ENCODE data around the gene NR6A1.

NR6A1 gene

GRCh38 chr9:124770359-124771020 is 621 bp downstream of the NR6A1 start:
- peak overlapping the region; percentile 66 for H3K4me3 ChIP-seq (ENCODE audit: low read depth, low read length)
- TF ChIP-seq CTCF (IDR thresholded peaks at IDR 0.05; ENCODE audit: low read depth, low read length, missing control alignments), result no peak
- DNase-seq (ENCODE audit: low read depth), result no peak
- in situ Hi-C loops (cut with HindIII; ENCODE audit: low sequenced_read_pairs), result loop anchor here (5.0 kb wide), 1 partner anchor 82 kb away; the partner anchor contains the start of gene WDR38

GRCh38 chr9:124769549-124770358 is 1.4 kb downstream of the NR6A1 start:
- no peak for TF ChIP-seq CTCF (IDR thresholded peaks at IDR 0.05; ENCODE audit: low read depth, low read length, missing control alignments)
- in situ Hi-C loops (cut with HindIII; ENCODE audit: low sequenced_read_pairs), result loop anchor here (5.0 kb wide), 1 partner anchor 83 kb away; the partner anchor contains the start of gene WDR38
- no peak for DNase-seq (ENCODE audit: low read depth)
- peak overlapping the region; percentile 66 for H3K4me3 ChIP-seq (ENCODE audit: low read depth, low read length)

GRCh38 chr9:124768750-124769548 is 2.2 kb downstream of the NR6A1 start:
- H3K4me3 ChIP-seq (ENCODE audit: low read depth, low read length), result no peak overlapping the region
- DNase-seq (ENCODE audit: low read depth), result no peak
- no peak for TF ChIP-seq CTCF (IDR thresholded peaks at IDR 0.05; ENCODE audit: low read depth, low read length, missing control alignments)
- in situ Hi-C loops (cut with HindIII; ENCODE audit: low sequenced_read_pairs), result no loop called here

DNA sequence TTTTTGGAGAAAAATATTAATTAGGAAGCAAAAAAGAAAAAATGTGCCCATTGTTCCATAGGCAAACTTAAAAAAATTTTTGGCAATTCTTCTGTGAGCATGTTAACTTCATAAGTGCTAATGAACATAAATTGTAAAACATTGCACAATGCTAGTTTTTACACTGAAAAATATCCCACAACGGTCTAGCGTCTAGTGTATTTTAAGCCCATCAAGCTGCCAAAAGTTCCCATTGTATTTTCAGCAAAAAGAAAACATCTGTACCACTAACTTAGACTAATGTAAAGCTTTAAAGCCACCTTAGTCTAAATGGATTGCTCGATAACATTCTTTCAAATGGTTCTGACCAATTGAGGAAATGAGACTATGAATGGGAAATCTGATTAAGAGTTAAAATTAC is 2.8 kb downstream of the NR6A1 start:
- no peak for DNase-seq (ENCODE audit: low read depth)
- in situ Hi-C loops (cut with HindIII; ENCODE audit: low sequenced_read_pairs), result no loop called here
- TF ChIP-seq CTCF (IDR thresholded peaks at IDR 0.05; ENCODE audit: low read depth, low read length, missing control alignments), result no peak
- H3K4me3 ChIP-seq (ENCODE audit: low read depth, low read length), result no peak overlapping the region

GRCh38 chr9:124767821-124768220 is 3.3 kb downstream of the NR6A1 start:
- DNase-seq (ENCODE audit: low read depth), result no peak
- H3K4me3 ChIP-seq (ENCODE audit: low read depth, low read length), result no peak overlapping the region
- TF ChIP-seq CTCF (IDR thresholded peaks at IDR 0.05; ENCODE audit: low read depth, low read length, missing control alignments), result no peak
- in situ Hi-C loops (cut with HindIII; ENCODE audit: low sequenced_read_pairs), result no loop called here

DNA sequence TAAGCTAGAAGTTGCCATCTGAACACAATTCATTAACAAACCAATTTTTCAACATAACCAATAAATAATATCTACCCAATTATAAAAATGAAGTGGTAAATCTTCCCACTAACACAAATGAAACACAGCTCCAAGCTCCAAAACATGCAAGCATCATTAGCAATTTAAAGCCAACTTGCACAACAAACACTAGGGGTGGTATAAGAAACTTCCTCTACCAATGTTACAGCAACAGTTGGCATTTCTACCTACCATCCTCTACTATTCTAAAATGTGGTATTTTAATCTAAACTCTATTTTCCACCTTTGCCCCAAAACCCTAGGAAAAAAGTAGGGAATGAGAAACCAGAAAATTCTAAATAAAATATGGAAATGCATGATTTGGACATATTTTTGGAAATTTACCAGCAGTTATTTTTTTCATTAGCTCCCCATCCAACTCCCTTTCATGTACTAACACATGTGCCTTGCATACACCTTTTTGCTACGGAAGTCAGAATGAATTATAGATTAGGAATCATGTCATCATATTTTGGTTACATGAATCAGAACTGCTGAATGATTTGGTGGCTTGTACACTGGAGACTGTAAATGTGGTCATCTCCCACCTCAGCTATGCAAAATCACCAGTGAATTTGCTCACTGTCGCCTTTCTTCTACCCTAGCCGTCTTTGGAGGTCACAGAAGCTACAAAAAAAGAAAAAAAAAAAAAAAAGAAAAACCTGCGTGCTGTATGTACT is 4.1 kb downstream of the NR6A1 start:
- H3K4me3 ChIP-seq (ENCODE audit: low read depth, low read length), result no peak overlapping the region
- DNase-seq (ENCODE audit: low read depth), result no peak
- no peak for TF ChIP-seq CTCF (IDR thresholded peaks at IDR 0.05; ENCODE audit: low read depth, low read length, missing control alignments)
- in situ Hi-C loops (cut with HindIII; ENCODE audit: low sequenced_read_pairs), result no loop called here

All from astrocyte of the cerebellum (primary cell).